Rectal smooth muscle tissue (tissue), 1 donor: Measurements from ENCODE around the gene MB.

Experiments
- H3K27ac ChIP-seq: one replicate; pipeline ENCODE4 v1.7.0; 2013; ENCODE audit warnings: low read depth, low read length, inconsistent platforms
- H3K27me3 ChIP-seq: one replicate; pipeline ENCODE4 v1.7.0; 2013; ENCODE audit warnings: low read length; ENCODE audit not compliant: control insufficient read depth, insufficient read depth
- H3K36me3 ChIP-seq: one replicate; pipeline ENCODE4 v1.7.0; 2013; ENCODE audit warnings: low read length; ENCODE audit not compliant: control insufficient read depth, insufficient read depth
- H3K4me1 ChIP-seq: one replicate; pipeline ENCODE4 v1.7.0; 2013; ENCODE audit warnings: low read length; ENCODE audit not compliant: control insufficient read depth, insufficient read depth
- H3K4me3 ChIP-seq: one replicate; pipeline ENCODE4 v1.7.0; 2013; ENCODE audit warnings: low read length
- H3K9ac ChIP-seq: one replicate; pipeline ENCODE4 v1.7.0; 2013; ENCODE audit warnings: low read length

The MB gene

GRCh38 chr22:35582861-35583670 is 34.1 kb downstream of the MB start:
- H3K36me3 ChIP-seq = no peaks in the 10 kb centered on the region
- no peak overlapping the region for H3K9ac ChIP-seq
- no peaks in the 10 kb centered on the region for H3K27me3 ChIP-seq
- no peak overlapping the region for H3K4me3 ChIP-seq
- peaks cover 21% of the 10 kb centered on the region for H3K4me1 ChIP-seq
- H3K27ac ChIP-seq = peak overlapping the region; percentile 77

GRCh38 chr22:35582218-35582860 is 34.8 kb downstream of the MB start:
- H3K9ac ChIP-seq = no peak overlapping the region

GRCh38 chr22:35581023-35581413 is 36.1 kb downstream of the MB start:
- H3K9ac ChIP-seq = no peak overlapping the region
- H3K36me3 ChIP-seq = no peaks in the 10 kb centered on the region
- no peak overlapping the region for H3K4me3 ChIP-seq
- H3K27ac ChIP-seq = no peak overlapping the region
- H3K27me3 ChIP-seq = no peaks in the 10 kb centered on the region
- peaks cover 11% of the 10 kb centered on the region for H3K4me1 ChIP-seq

More at GRCh38 chr22:35582218-35582860, 34.8 kb downstream of the MB start:
- Histone ChIP-seq H3K27me3 (no peaks in the 10 kb centered on the region), H3K27ac (peak overlapping the region; percentile 77), H3K4me1 (peaks cover 14% of the 10 kb centered on the region), H3K36me3 (no peaks in the 10 kb centered on the region), H3K4me3 (no peak overlapping the region)

- no peak overlapping the region for H3K4me3 ChIP-seq
- H3K4me1 ChIP-seq = peaks cover 11% of the 10 kb centered on the region
- no peaks in the 10 kb centered on the region for H3K36me3 ChIP-seq
- H3K27ac ChIP-seq = no peak overlapping the region
- H3K27me3 ChIP-seq = no peaks in the 10 kb centered on the region
- H3K9ac ChIP-seq = no peak overlapping the region
Measured at GRCh38 chr22:35580351-35581022, 36.6 kb downstream of the MB start.

- H3K27me3 ChIP-seq = no peaks in the 10 kb centered on the region
- no peak overlapping the region for H3K27ac ChIP-seq
- H3K4me1 ChIP-seq = peaks cover 11% of the 10 kb centered on the region
- H3K9ac ChIP-seq = no peak overlapping the region
- no peaks in the 10 kb centered on the region for H3K36me3 ChIP-seq
- no peak overlapping the region for H3K4me3 ChIP-seq
Measured at GRCh38 chr22:35578836-35579575, 38.1 kb downstream of the MB start.

GRCh38 chr22:35577799-35578659 is 39.1 kb downstream of the MB start:
- Histone ChIP-seq H3K4me3 (no peak overlapping the region), H3K27me3 (no peaks in the 10 kb centered on the region), H3K9ac (no peak overlapping the region), H3K27ac (no peak overlapping the region), H3K36me3 (no peaks in the 10 kb centered on the region), H3K4me1 (peaks cover 11% of the 10 kb centered on the region)

GRCh38 chr22:35576671-35577070 is 40.5 kb downstream of the MB start:
- peaks cover 2% of the 10 kb centered on the region for H3K4me1 ChIP-seq
- no peak overlapping the region for H3K4me3 ChIP-seq
- no peak overlapping the region for H3K27ac ChIP-seq
- no peaks in the 10 kb centered on the region for H3K36me3 ChIP-seq
- no peak overlapping the region for H3K9ac ChIP-seq
- H3K27me3 ChIP-seq = no peaks in the 10 kb centered on the region

GRCh38 chr22:35575116-35575748 is 41.9 kb downstream of the MB start:
- Histone ChIP-seq H3K27me3 (no peaks in the 10 kb centered on the region), H3K4me1 (no peaks in the 10 kb centered on the region), H3K27ac (no peak overlapping the region), H3K36me3 (no peaks in the 10 kb centered on the region), H3K4me3 (no peak overlapping the region), H3K9ac (no peak overlapping the region)

GRCh38 chr22:35572556-35572955 is 44.6 kb downstream of the MB start:
- no peaks in the 10 kb centered on the region for H3K36me3 ChIP-seq
- H3K4me3 ChIP-seq = no peak overlapping the region
- H3K27me3 ChIP-seq = no peaks in the 10 kb centered on the region
- H3K27ac ChIP-seq = no peak overlapping the region
- H3K4me1 ChIP-seq = no peaks in the 10 kb centered on the region
- no peak overlapping the region for H3K9ac ChIP-seq

GRCh38 chr22:35570686-35571194 is 46.4 kb downstream of the MB start:
- Histone ChIP-seq H3K27me3 (no peaks in the 10 kb centered on the region), H3K4me1 (peaks cover 2% of the 10 kb centered on the region), H3K9ac (no peak overlapping the region), H3K36me3 (peaks cover 2% of the 10 kb centered on the region), H3K4me3 (no peak overlapping the region), H3K27ac (no peak overlapping the region)

- Histone ChIP-seq H3K27ac (no peak overlapping the region), H3K36me3 (peaks cover 2% of the 10 kb centered on the region), H3K4me1 (peaks cover 8% of the 10 kb centered on the region), H3K9ac (no peak overlapping the region), H3K4me3 (no peak overlapping the region), H3K27me3 (no peaks in the 10 kb centered on the region)
Measured at GRCh38 chr22:35569916-35570315, 47.2 kb downstream of the MB start.
